Smooth muscle cell (in vitro differentiated cells): Measurements from ENCODE around the gene KCNQ1. TPM values are rescaled to one million over a fixed set of nuclear protein-coding genes. Genes with fewer than 3 reads are reported as not detected.

Source experiments
- DNase-seq: peaks from one replicate; lab custom pipeline; 2025; ENCODE audit not compliant: unreplicated experiment; lab: John Stamatoyannopoulos, UW
- H2AFZ ChIP-seq: fragments of 200-600 bp; sonication (generic); 2 replicates; pipeline ENCODE4 v1.6.0; 2016; ENCODE audit warnings: antibody characterized with exemption, low read depth, mild to moderate bottlenecking
- H3F3A ChIP-seq: fragments of 200-600 bp; sonication (generic); 2 replicates; pipeline ENCODE4 v1.6.0; 2017; ENCODE audit warnings: antibody characterized with exemption, low read depth
- H3K27ac ChIP-seq: fragments of 200-600 bp; sonication (generic); 2 replicates; pipeline ENCODE4 v1.5.1; 2016; ENCODE audit warnings: low read depth, mild to moderate bottlenecking
- H3K27me3 ChIP-seq: fragments of 200-600 bp; sonication (generic); 2 replicates; pipeline ENCODE4 v1.6.1; 2016; ENCODE audit warnings: low read depth, mild to moderate bottlenecking
- H3K36me3 ChIP-seq: fragments of 200-600 bp; sonication (generic); 2 replicates; pipeline ENCODE4 v1.5.1; 2016; ENCODE audit warnings: low read depth
- H3K4me1 ChIP-seq: fragments of 200-600 bp; sonication (generic); 2 replicates; pipeline ENCODE4 v1.5.1; 2016; ENCODE audit warnings: low read depth
- H3K4me2 ChIP-seq: fragments of 200-600 bp; sonication (generic); 2 replicates; pipeline ENCODE4 v1.6.0; 2016; ENCODE audit warnings: mild to moderate bottlenecking
- H3K4me3 ChIP-seq: fragments of 200-600 bp; sonication (generic); 2 replicates; pipeline ENCODE4 v1.5.1; 2016; ENCODE audit warnings: mild to moderate bottlenecking
- H3K79me2 ChIP-seq: fragments of 200-600 bp; sonication (generic); 2 replicates; pipeline ENCODE4 v1.6.0; 2016; ENCODE audit warnings: low read depth, mild to moderate bottlenecking
- H3K9ac ChIP-seq: fragments of 200-600 bp; sonication (generic); 2 replicates; pipeline ENCODE4 v1.6.0; 2016; ENCODE audit warnings: low read depth
- H3K9me3 ChIP-seq: fragments of 200-600 bp; sonication (generic); replicated peaks from 2 replicates; pipeline ENCODE4 v1.5.1; 2016; ENCODE audit warnings: low read depth
- H4K20me1 ChIP-seq: fragments of 200-600 bp; sonication (generic); 2 replicates; pipeline ENCODE4 v1.6.0; 2016; ENCODE audit warnings: low read depth
- CTCF ChIP-seq: fragments of 200-600 bp; sonication (generic); IDR thresholded peaks from 2 replicates; pipeline ENCODE4 v1.5.1; 2017; ENCODE audit warnings: borderline replicate concordance, mild to moderate bottlenecking, antibody characterized with exemption; ENCODE audit not compliant: insufficient read depth, poor library complexity, severe bottlenecking
- WGBS: methylation state at CpG from one replicate; pipeline ENCODE4 v1.1.7; 2016; ENCODE audit warnings: low lambda C conversion rate; 5-methylcytosine and 5-hydroxymethylcytosine counted together
- polyA plus RNA-seq: library from polyadenylated mRNA; unstranded; fragments of >200 nt; fragmentation: Nextera tagmentation; extraction: Ambion mirVana; gene quantifications from 2 replicates; pipeline ENCODE4 v1.2.1, GENCODE V29; 2016
- total RNA-seq: library from RNA; depleted of rRNA; stranded (reverse); fragments of >200 nt; gene quantifications from 2 replicates; pipeline ENCODE4 v1.2.3, GENCODE V29; 2014

The KCNQ1 gene
- total and polyA plus RNA-seq, 2 experiments from 2014 or later, result 1.3 to 2.3 TPM

DNA sequence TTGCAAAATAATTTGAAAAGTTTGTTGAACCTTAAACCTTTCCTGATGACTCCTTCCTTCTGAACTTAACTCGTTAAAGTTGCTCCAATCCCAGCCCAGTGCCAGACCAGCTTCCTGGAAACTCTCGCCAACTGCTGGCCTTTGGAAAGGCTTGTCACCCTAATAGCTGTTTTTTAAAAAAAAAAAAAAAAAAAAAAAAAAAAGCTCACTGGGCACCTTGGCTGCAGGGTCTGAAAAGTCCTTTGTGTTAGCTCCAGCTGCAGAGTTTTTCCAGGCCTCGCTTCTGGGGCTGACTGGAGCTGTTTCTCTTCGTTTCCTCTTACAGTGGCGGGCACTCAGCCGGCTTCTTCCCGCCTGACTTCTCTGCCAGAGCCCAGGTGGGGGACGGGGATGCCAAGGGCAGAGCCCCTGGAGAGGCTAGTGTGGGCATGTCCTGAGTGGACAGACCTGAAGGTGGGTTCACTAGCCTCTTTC, 229.9 kb downstream of the KCNQ1 start:
- H3K27me3 ChIP-seq, result no peaks in the 10 kb centered on the region
- H4K20me1 ChIP-seq, result peaks cover 100% of the 10 kb centered on the region
- H3K9ac ChIP-seq, result no peak overlapping the region
- no peaks in the 10 kb centered on the region for H3K9me3 ChIP-seq
- H3K36me3 ChIP-seq, result no peaks in the 10 kb centered on the region
- H3K4me2 ChIP-seq, result peak overlapping the region; percentile 12
- no peak for TF ChIP-seq CTCF
- WGBS, result 76% methylated on average over 8 of the region's 8 CpGs
- peaks cover 16% of the 10 kb centered on the region for H3K4me1 ChIP-seq
- no peak overlapping the region for H3K27ac ChIP-seq
- H3K79me2 ChIP-seq, result peaks cover 81% of the 10 kb centered on the region
- H3F3A ChIP-seq, result no peaks in the 10 kb centered on the region
- no peak overlapping the region for H3K4me3 ChIP-seq
- DNase-seq, result no peak
- H2AFZ ChIP-seq, result no peak overlapping the region

- peaks cover 100% of the 10 kb centered on the region for H4K20me1 ChIP-seq
- no peak for DNase-seq
- peak overlapping the region; percentile 6 for H3K4me2 ChIP-seq
- no peaks in the 10 kb centered on the region for H3K9me3 ChIP-seq
- TF ChIP-seq CTCF, result no peak
- no peak overlapping the region for H3K27ac ChIP-seq
- H3K27me3 ChIP-seq, result no peaks in the 10 kb centered on the region
- H3K4me1 ChIP-seq, result peaks cover 16% of the 10 kb centered on the region
- WGBS, result 66% methylated on average over 7 of the region's 7 CpGs
- H3K9ac ChIP-seq, result no peak overlapping the region
- no peak overlapping the region for H3K4me3 ChIP-seq
- H3K79me2 ChIP-seq, result peaks cover 87% of the 10 kb centered on the region
- H3F3A ChIP-seq, result no peaks in the 10 kb centered on the region
- no peaks in the 10 kb centered on the region for H3K36me3 ChIP-seq
- no peak overlapping the region for H2AFZ ChIP-seq
Measured at GRCh38 chr11:2675540-2675939, 230.7 kb downstream of the KCNQ1 start.

DNA sequence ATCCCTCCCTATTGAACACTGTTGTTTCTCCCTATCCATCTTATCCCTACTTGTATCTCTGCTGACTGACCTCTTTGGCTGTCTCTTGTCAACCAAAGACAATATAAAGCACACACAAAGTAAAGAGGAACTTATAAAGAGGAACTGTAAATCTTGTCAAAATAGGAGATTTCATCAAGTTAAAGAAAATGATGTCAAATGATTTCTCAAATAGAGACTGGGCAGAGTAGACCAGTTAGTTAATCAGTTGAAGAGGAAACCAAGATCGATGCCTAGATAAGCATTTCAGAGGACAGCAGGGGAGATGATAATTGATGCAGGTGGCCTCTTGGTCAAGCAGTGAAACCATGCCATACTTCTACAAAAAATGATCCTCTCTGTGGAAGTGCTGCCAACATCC, 232.3 kb downstream of the KCNQ1 start:
- H3K79me2 ChIP-seq, result peaks cover 90% of the 10 kb centered on the region
- DNase-seq, result no peak
- H3K4me3 ChIP-seq, result no peak overlapping the region
- no peak overlapping the region for H3K9ac ChIP-seq
- peaks cover 3% of the 10 kb centered on the region for H3F3A ChIP-seq
- TF ChIP-seq CTCF, result no peak
- peaks cover 100% of the 10 kb centered on the region for H4K20me1 ChIP-seq
- no peaks in the 10 kb centered on the region for H3K27me3 ChIP-seq
- peaks cover 23% of the 10 kb centered on the region for H3K4me1 ChIP-seq
- no peak overlapping the region for H3K27ac ChIP-seq
- H3K9me3 ChIP-seq, result no peaks in the 10 kb centered on the region
- H3K4me2 ChIP-seq, result no peak overlapping the region
- H2AFZ ChIP-seq, result no peak overlapping the region
- no peaks in the 10 kb centered on the region for H3K36me3 ChIP-seq
- WGBS, result 95% methylated on average over 1 of the region's 1 CpG

GRCh38 chr11:2678396-2678795, 233.6 kb downstream of the KCNQ1 start:
- H3K4me1 ChIP-seq, result peaks cover 24% of the 10 kb centered on the region
- TF ChIP-seq CTCF, result no peak
- H3K79me2 ChIP-seq, result peaks cover 92% of the 10 kb centered on the region
- peak overlapping the region; percentile 7 for H3K4me2 ChIP-seq
- no peaks in the 10 kb centered on the region for H3K27me3 ChIP-seq
- peaks cover 6% of the 10 kb centered on the region for H3F3A ChIP-seq
- H2AFZ ChIP-seq, result no peak overlapping the region
- H3K4me3 ChIP-seq, result no peak overlapping the region
- no peak overlapping the region for H3K9ac ChIP-seq
- peaks cover 100% of the 10 kb centered on the region for H4K20me1 ChIP-seq
- 17% methylated on average over 1 of the region's 1 CpG for WGBS
- no peak for DNase-seq
- no peak overlapping the region for H3K27ac ChIP-seq
- H3K36me3 ChIP-seq, result no peaks in the 10 kb centered on the region
- no peaks in the 10 kb centered on the region for H3K9me3 ChIP-seq
